Loucy (cell line): ENCODE results near the gene PLA2G12A.

ENCODE experiments used
- H2AFZ ChIP-seq: fragments of 200-600 bp; sonication (generic); 2 replicates; pipeline ENCODE4 v1.6.0; 2016; ENCODE audit warnings: antibody characterized with exemption, mild to moderate bottlenecking, low read length, moderate library complexity
- H3F3A ChIP-seq: fragments of 200-600 bp; 2 replicates; pipeline ENCODE4 v1.6.0; 2016; ENCODE audit warnings: antibody characterized with exemption, low read depth, mild to moderate bottlenecking
- H3K27me3 ChIP-seq: fragments of 200-600 bp; sonication (generic); 2 replicates; pipeline ENCODE4 v1.6.1; 2014; ENCODE audit warnings: low read length, mild to moderate bottlenecking; ENCODE audit not compliant: insufficient read depth, poor library complexity, severe bottlenecking
- H3K36me3 ChIP-seq: fragments of 200-600 bp; sonication (generic); 2 replicates; pipeline ENCODE4 v1.6.1; 2016; ENCODE audit warnings: low read length; ENCODE audit not compliant: insufficient read depth
- H3K4me1 ChIP-seq: fragments of 200-600 bp; sonication (generic); 2 replicates; pipeline ENCODE4 v1.5.1; 2014; ENCODE audit warnings: low read length, mild to moderate bottlenecking; ENCODE audit not compliant: insufficient read depth, poor library complexity, severe bottlenecking
- H3K4me2 ChIP-seq: fragments of 200-600 bp; sonication (generic); 2 replicates; pipeline ENCODE4 v1.6.0; 2014; ENCODE audit warnings: antibody characterized with exemption, low read length, low read depth, mild to moderate bottlenecking; ENCODE audit not compliant: poor library complexity, severe bottlenecking
- H3K4me3 ChIP-seq: fragments of 200-600 bp; sonication (generic); 2 replicates; pipeline ENCODE4 v1.5.1; 2014; ENCODE audit warnings: low read length, mild to moderate bottlenecking, mixed read lengths; ENCODE audit not compliant: poor library complexity, severe bottlenecking
- H3K79me2 ChIP-seq: fragments of 200-600 bp; sonication (generic); 2 replicates; pipeline ENCODE4 v1.6.1; 2014; ENCODE audit warnings: low read length; ENCODE audit not compliant: insufficient read depth
- H3K9ac ChIP-seq: fragments of 200-600 bp; sonication (generic); 2 replicates; pipeline ENCODE4 v1.6.0; 2014; ENCODE audit warnings: mild to moderate bottlenecking, low read depth, low read length, moderate library complexity; ENCODE audit not compliant: poor library complexity, severe bottlenecking
- H3K9me2 ChIP-seq: fragments of 200-600 bp; sonication (generic); replicated peaks from 2 replicates; pipeline ENCODE4 v1.6.1; 2016; ENCODE audit warnings: low read depth, low read length, mixed read lengths
- H3K9me3 ChIP-seq: fragments of 200-600 bp; sonication (generic); 2 replicates; pipeline ENCODE4 v1.6.1; 2014; ENCODE audit warnings: mild to moderate bottlenecking, antibody characterized with exemption, low read length, low read depth; ENCODE audit not compliant: insufficient read depth
- H4K20me1 ChIP-seq: fragments of 200-600 bp; sonication (generic); 2 replicates; pipeline ENCODE4 v1.6.0; 2014; ENCODE audit warnings: antibody characterized with exemption, low read length, mild to moderate bottlenecking; ENCODE audit not compliant: insufficient read depth, poor library complexity, severe bottlenecking
- CTCF ChIP-seq: fragments of 200-600 bp; sonication (generic); conservative IDR thresholded peaks from 2 replicates; pipeline ENCODE4 v1.5.1; 2014; ENCODE audit warnings: mild to moderate bottlenecking, antibody characterized with exemption, low read length
- EZH2phosphoT487 ChIP-seq: fragments of 200-600 bp; IDR thresholded peaks from 2 replicates; pipeline ENCODE4 v1.6.1; 2018; ENCODE audit warnings: antibody characterized with exemption, mild to moderate bottlenecking, moderate library complexity, borderline replicate concordance

Gene PLA2G12A

GRCh38 chr4:109691411-109691920 lies 38.4 kb downstream of the PLA2G12A start:
- Histone ChIP-seq H3F3A (no peaks in the 10 kb centered on the region), H3K9me2 (no peaks in the 10 kb centered on the region), H4K20me1 (peaks cover 6% of the 10 kb centered on the region), H3K4me3 (no peak overlapping the region), H2AFZ (no peak overlapping the region), H3K79me2 (no peaks in the 10 kb centered on the region; the same call in 1 of the 2 replicates), H3K4me2 (peak overlapping the region; percentile 11), H3K9ac (no peak overlapping the region), H3K36me3 (peaks cover 60% of the 10 kb centered on the region), H3K9me3 (no peaks in the 10 kb centered on the region), H3K4me1 (peaks cover 15% of the 10 kb centered on the region), H3K27me3 (no peaks in the 10 kb centered on the region)
- TF ChIP-seq EZH2phosphoT487 (no peak), CTCF (no peak)

- peak overlapping the region; percentile 11 for H3K4me2 ChIP-seq
- peaks cover 15% of the 10 kb centered on the region for H3K4me1 ChIP-seq
Measured at GRCh38 chr4:109690690-109691410, 39.0 kb downstream of the PLA2G12A start.

GRCh38 chr4:109684727-109685126 lies 45.1 kb downstream of the PLA2G12A start:
- no peak for TF ChIP-seq EZH2phosphoT487
- TF ChIP-seq CTCF = no peak

More at GRCh38 chr4:109690690-109691410, 39.0 kb downstream of the PLA2G12A start:
- Histone ChIP-seq H4K20me1 (peaks cover under 1% of the 10 kb centered on the region), H2AFZ (no peak overlapping the region), H3K9me3 (no peaks in the 10 kb centered on the region), H3K79me2 (no peaks in the 10 kb centered on the region), H3K36me3 (peaks cover 54% of the 10 kb centered on the region), H3K27me3 (no peaks in the 10 kb centered on the region), H3K9ac (no peak overlapping the region), H3K9me2 (no peaks in the 10 kb centered on the region), H3K4me3 (no peak overlapping the region), H3F3A (no peaks in the 10 kb centered on the region)
- TF ChIP-seq CTCF (no peak), EZH2phosphoT487 (no peak)

More at GRCh38 chr4:109684727-109685126, 45.1 kb downstream of the PLA2G12A start:
- Histone ChIP-seq H3F3A (no peaks in the 10 kb centered on the region), H3K4me1 (no peaks in the 10 kb centered on the region), H3K9ac (no peak overlapping the region), H3K4me3 (no peak overlapping the region), H2AFZ (no peak overlapping the region), H3K27me3 (no peaks in the 10 kb centered on the region), H4K20me1 (no peaks in the 10 kb centered on the region), H3K4me2 (no peak overlapping the region), H3K9me3 (no peaks in the 10 kb centered on the region), H3K36me3 (peaks cover 26% of the 10 kb centered on the region), H3K9me2 (no peaks in the 10 kb centered on the region), H3K79me2 (no peaks in the 10 kb centered on the region)
